ENCODE data around the gene SLC22A23. TPM values are rescaled to one million over a fixed set of nuclear protein-coding genes. Genes with fewer than 3 reads are reported as not detected.

SLC22A23 gene
- total RNA-seq, 1 donor from 2014 or later, result 14.6 TPM

GRCh38 chr6:3422435-3423070 is 34.3 kb downstream of the SLC22A23 start:
- TF ChIP-seq, protein P1, sequence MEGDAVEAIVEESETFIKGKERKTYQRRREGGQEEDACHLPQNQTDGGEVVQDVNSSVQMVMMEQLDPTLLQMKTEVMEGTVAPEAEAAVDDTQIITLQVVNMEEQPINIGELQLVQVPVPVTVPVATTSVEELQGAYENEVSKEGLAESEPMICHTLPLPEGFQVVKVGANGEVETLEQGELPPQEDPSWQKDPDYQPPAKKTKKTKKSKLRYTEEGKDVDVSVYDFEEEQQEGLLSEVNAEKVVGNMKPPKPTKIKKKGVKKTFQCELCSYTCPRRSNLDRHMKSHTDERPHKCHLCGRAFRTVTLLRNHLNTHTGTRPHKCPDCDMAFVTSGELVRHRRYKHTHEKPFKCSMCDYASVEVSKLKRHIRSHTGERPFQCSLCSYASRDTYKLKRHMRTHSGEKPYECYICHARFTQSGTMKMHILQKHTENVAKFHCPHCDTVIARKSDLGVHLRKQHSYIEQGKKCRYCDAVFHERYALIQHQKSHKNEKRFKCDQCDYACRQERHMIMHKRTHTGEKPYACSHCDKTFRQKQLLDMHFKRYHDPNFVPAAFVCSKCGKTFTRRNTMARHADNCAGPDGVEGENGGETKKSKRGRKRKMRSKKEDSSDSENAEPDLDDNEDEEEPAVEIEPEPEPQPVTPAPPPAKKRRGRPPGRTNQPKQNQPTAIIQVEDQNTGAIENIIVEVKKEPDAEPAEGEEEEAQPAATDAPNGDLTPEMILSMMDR (conservative IDR thresholded peaks at IDR 0.05), result no peak
- H3K36me3 Mint-ChIP-seq (ENCODE audit: low read depth), result no peaks in the 10 kb centered on the region

GRCh38 chr6:3421791-3422434 is 34.9 kb downstream of the SLC22A23 start:
- Mint-ChIP-seq H3K27ac (ENCODE audit: unreplicated experiment) (peak overlapping the region; percentile 51), H3K4me1 (peaks cover 42% of the 10 kb centered on the region), H3K27me3 (ENCODE audit: low read depth) (peaks cover 11% of the 10 kb centered on the region), H3K9me3 (no peaks in the 10 kb centered on the region), H3K36me3 (ENCODE audit: low read depth) (no peaks in the 10 kb centered on the region), H3K4me3 (no peak overlapping the region)
- TF ChIP-seq, protein P1 (conservative IDR thresholded peaks at IDR 0.05), result no peak
- DNase-seq (ENCODE audit: low read depth, low spot score), result no peak

More at GRCh38 chr6:3422435-3423070, 34.3 kb downstream of the SLC22A23 start:
- H3K27me3 Mint-ChIP-seq (ENCODE audit: low read depth), result peaks cover 11% of the 10 kb centered on the region
- no peaks in the 10 kb centered on the region for H3K9me3 Mint-ChIP-seq
- no peak overlapping the region for H3K4me3 Mint-ChIP-seq
- peaks cover 43% of the 10 kb centered on the region for H3K4me1 Mint-ChIP-seq
- H3K27ac Mint-ChIP-seq (ENCODE audit: unreplicated experiment), result no peak overlapping the region
- no peak for DNase-seq (ENCODE audit: low read depth, low spot score)

DNA sequence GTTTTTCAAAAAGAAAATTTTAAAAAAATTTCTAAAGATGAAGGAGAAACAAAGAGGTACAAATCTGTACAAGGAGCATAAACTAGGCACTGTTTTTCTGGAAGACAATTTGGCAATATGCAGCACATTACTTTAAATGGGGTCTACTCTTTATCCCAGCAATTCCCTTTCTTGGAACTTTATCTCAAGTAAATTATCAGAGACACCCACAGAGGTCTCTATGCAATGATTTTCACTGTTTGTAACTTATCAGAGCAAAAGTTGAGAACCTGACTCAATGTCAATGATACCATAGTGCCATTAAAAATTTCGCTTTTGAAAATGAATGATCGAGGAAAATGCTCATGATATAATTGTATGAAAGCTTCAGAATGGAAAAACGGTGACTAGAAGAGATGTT is 35.7 kb downstream of the SLC22A23 start:
- H3K36me3 Mint-ChIP-seq (ENCODE audit: low read depth), result no peaks in the 10 kb centered on the region
- DNase-seq (ENCODE audit: low read depth, low spot score), result no peak
- no peak overlapping the region for H3K4me3 Mint-ChIP-seq
- H3K27me3 Mint-ChIP-seq (ENCODE audit: low read depth), result peaks cover 11% of the 10 kb centered on the region
- TF ChIP-seq, protein P1 (conservative IDR thresholded peaks at IDR 0.05), result no peak
- H3K27ac Mint-ChIP-seq (ENCODE audit: unreplicated experiment), result no peak overlapping the region
- H3K4me1 Mint-ChIP-seq, result peaks cover 42% of the 10 kb centered on the region
- H3K9me3 Mint-ChIP-seq, result no peaks in the 10 kb centered on the region

DNA sequence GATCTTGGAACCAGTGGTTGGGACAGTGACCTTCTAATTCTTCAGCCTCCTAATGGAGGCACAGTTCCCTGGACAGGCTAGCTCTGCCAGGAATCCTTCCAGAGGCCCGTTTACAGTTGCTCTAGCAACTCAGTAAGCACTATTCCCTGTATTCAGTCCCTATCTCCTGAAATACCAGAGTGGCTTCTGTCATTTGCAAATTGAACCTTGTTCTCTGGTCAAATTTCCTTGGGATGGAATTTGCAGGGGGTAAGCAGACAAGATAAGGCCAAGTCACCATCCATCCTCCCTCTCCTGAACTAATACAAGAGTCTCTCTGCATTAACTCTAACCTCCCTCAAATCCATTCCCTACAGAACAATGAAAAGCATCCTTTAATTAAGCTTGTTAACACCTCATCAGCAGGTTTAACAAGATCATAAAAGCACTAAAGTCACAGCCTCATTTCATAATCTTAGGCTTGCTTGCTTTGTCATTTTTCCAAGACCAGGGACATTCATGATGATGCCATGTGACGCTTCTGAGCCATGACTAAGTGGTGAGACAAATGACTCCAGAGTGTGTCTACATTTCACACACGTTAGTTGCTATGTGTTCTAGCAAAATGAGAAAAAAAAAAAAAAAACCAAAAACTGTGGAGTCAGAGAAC is 37.1 kb downstream of the SLC22A23 start:
- no peak for DNase-seq (ENCODE audit: low read depth, low spot score)
- Mint-ChIP-seq H3K27me3 (ENCODE audit: low read depth) (peaks cover 11% of the 10 kb centered on the region), H3K4me3 (no peak overlapping the region), H3K4me1 (peaks cover 51% of the 10 kb centered on the region), H3K9me3 (no peaks in the 10 kb centered on the region), H3K27ac (ENCODE audit: unreplicated experiment) (no peak overlapping the region), H3K36me3 (ENCODE audit: low read depth) (no peaks in the 10 kb centered on the region)
- TF ChIP-seq, protein P1 (conservative IDR thresholded peaks at IDR 0.05), result no peak

DNA sequence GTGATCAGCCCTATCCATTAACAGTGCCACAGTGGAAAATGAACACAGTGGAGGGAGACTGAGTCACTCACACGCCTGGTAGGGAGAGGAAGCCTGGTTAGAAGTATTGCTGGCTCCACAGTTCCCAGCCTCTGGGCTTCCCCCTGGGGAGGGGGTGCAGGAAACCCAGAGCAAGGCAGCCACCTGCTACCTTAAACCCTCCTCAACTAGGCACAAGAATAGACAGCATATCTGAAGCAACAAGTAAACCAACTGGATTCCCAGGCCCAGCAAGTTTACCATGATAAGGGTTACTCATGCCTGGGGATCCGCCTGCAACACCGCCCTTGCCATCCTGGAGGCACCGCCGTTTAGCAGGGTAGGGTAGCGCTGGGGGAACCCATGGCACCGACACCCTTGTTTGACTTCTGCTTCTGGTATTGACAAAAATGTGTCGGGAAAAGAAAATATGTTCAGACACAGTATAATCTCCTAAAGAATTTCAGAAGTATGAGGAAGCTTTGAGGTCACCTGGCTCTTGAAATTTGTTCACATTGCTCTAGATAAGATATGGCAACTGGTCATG is 38.3 kb downstream of the SLC22A23 start:
- H3K27me3 Mint-ChIP-seq (ENCODE audit: low read depth), result peaks cover 7% of the 10 kb centered on the region
- DNase-seq (ENCODE audit: low read depth, low spot score), result no peak
- H3K36me3 Mint-ChIP-seq (ENCODE audit: low read depth), result no peaks in the 10 kb centered on the region
- H3K9me3 Mint-ChIP-seq, result no peaks in the 10 kb centered on the region
- H3K27ac Mint-ChIP-seq (ENCODE audit: unreplicated experiment), result no peak overlapping the region
- H3K4me3 Mint-ChIP-seq, result no peak overlapping the region
- peaks cover 50% of the 10 kb centered on the region for H3K4me1 Mint-ChIP-seq
- TF ChIP-seq, protein P1 (conservative IDR thresholded peaks at IDR 0.05), result no peak
